ENCODE measurements around the gene C14orf132. TPM values are rescaled to one million over a fixed set of nuclear protein-coding genes. Genes with fewer than 3 reads are reported as not detected.

C14orf132 gene
- total and polyA plus RNA-seq, 2 donors (not counting 1 experiment from before 2014, with no cell fraction given) = 0.30 to 0.85 TPM

DNA sequence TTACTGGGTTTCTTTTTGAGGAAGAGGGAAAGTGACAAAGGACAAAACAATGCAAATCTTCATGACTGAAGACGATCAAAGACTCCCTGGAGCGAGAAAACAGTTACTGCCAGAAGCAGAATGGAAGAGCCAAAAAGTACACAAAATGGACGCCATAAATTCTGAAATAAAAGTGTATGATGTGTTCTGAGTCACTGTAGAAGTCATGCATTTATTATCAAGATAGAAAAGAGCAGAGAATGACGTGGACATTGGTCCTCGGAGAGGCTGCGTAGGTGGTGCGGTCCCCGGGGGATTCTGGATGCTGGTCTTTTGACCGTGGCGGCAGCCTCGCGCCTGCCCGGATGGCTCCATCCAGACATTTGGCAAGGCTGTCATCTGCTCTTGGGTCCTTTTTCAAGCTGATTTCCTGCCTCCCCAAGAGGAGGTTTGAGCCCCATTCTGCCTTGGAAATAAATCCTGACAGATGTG lies 52.8 kb downstream of the C14orf132 start:
- no peaks in the 10 kb centered on the region for H3K79me2 ChIP-seq (ENCODE audit: control insufficient read depth, insufficient read depth, low read length)
- H3K9me3 Mint-ChIP-seq (ENCODE audit: insufficient read depth) = no peaks in the 10 kb centered on the region
- H3K4me3 ChIP-seq (ENCODE audit: control extremely low read depth in 1 of 5, extremely low read depth in 1 of 5, insufficient read depth in 1 of 5, low read depth in 2 of 5, low read length in 4 of 5) = no peak overlapping the region
- peaks cover 4% of the 10 kb centered on the region for H3K27me3 Mint-ChIP-seq
- peaks cover 0 to 3% (median 0%) of the 10 kb centered on the region in 3 donors for H3K9me3 ChIP-seq (ENCODE audit: control extremely low read depth in 1 of 3, control insufficient read depth in 2 of 3, insufficient read depth in 1 of 3, low read length in 2 of 3)
- H3K27me3 ChIP-seq (replicated peaks in 1 of 4; ENCODE audit: control extremely low read depth in 1 of 4, control insufficient read depth in 3 of 4, insufficient read depth in 4 of 4, low read length in 3 of 4) = peaks cover 0 to 8% (median 0%) of the 10 kb centered on the region in 4 experiments
- DNase-seq = no peak
- no peak overlapping the region for H3K27ac Mint-ChIP-seq
- CTCF ChIA-PET = interaction anchor here (1.4 kb wide), 1 partner anchor 528 kb away, joined by 3 read pairs; no protein-coding TSS in a partner anchor
- no peaks in the 10 kb centered on the region for H3K4me1 ChIP-seq (ENCODE audit: control insufficient read depth in 2 of 2, insufficient read depth in 2 of 2, low read length in 2 of 2)
- no peaks in the 10 kb centered on the region for H4K20me1 ChIP-seq (ENCODE audit: control insufficient read depth, insufficient read depth, low read length, poor library complexity, severe bottlenecking)
- H2AFZ ChIP-seq (ENCODE audit: insufficient read depth, low read depth, low read length, poor library complexity, severe bottlenecking) = no peak overlapping the region
- intact Hi-C loops (cut with micrococcal nuclease) = no loop called here
- H3K4me2 ChIP-seq (replicated peaks; ENCODE audit: low read depth, low read length, poor library complexity, severe bottlenecking) = no peak overlapping the region
- H3K4me3 Mint-ChIP-seq = no peak overlapping the region
- WGBS (ENCODE audit: insufficient coverage) = 87% methylated on average over 12 of the region's 13 CpGs
- H3K36me3 ChIP-seq (replicated peaks in 1 of 2; ENCODE audit: control extremely low read depth in 1 of 2, control insufficient read depth in 1 of 2, extremely low read depth in 1 of 2, insufficient read depth in 2 of 2, low read length in 1 of 2) = no peaks in the 10 kb centered on the region
- no peak for TF ChIP-seq EZH2 (IDR thresholded peaks at IDR 0.05; ENCODE audit: borderline replicate concordance, insufficient read depth, low read depth, low read length, poor library complexity, severe bottlenecking)
- TF ChIP-seq, protein P1, sequence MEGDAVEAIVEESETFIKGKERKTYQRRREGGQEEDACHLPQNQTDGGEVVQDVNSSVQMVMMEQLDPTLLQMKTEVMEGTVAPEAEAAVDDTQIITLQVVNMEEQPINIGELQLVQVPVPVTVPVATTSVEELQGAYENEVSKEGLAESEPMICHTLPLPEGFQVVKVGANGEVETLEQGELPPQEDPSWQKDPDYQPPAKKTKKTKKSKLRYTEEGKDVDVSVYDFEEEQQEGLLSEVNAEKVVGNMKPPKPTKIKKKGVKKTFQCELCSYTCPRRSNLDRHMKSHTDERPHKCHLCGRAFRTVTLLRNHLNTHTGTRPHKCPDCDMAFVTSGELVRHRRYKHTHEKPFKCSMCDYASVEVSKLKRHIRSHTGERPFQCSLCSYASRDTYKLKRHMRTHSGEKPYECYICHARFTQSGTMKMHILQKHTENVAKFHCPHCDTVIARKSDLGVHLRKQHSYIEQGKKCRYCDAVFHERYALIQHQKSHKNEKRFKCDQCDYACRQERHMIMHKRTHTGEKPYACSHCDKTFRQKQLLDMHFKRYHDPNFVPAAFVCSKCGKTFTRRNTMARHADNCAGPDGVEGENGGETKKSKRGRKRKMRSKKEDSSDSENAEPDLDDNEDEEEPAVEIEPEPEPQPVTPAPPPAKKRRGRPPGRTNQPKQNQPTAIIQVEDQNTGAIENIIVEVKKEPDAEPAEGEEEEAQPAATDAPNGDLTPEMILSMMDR (IDR thresholded peaks at IDR 0.05) = no peak
- POLR2A ChIA-PET = no interaction called here
- no peaks in the 10 kb centered on the region for H3K4me1 Mint-ChIP-seq
- H3K9ac ChIP-seq (ENCODE audit: low read length) = no peak overlapping the region
- no peak overlapping the region for H3K27ac ChIP-seq (ENCODE audit: low read length in 2 of 2)
- no peak for ATAC-seq (ENCODE audit: low read depth)

DNA sequence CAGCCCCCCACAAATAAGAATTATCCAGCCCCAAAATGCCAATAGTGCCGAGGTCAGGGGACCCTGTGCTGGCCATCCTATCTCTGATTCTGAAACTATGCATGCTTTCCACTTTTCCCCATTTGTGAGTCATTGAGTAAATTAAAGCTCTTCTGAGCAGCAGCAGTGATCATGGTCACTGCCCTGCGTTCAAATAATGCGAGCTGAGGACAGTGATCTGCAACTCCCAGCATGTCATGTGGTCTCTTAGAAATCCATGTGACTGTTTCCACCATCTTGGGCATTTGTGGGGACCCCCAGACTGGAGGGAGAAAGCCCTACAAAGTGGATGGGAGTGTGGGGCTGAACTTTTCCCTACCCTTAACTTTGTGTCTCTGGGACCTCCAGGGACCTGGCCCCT lies 53.8 kb downstream of the C14orf132 start:
- Histone ChIP-seq H3K79me2 (ENCODE audit: control insufficient read depth, insufficient read depth, low read length) (no peaks in the 10 kb centered on the region), H4K20me1 (ENCODE audit: control insufficient read depth, insufficient read depth, low read length, poor library complexity, severe bottlenecking) (no peaks in the 10 kb centered on the region), H3K4me2 (replicated peaks; ENCODE audit: low read depth, low read length, poor library complexity, severe bottlenecking) (no peak overlapping the region), H3K9me3 (ENCODE audit: control extremely low read depth in 1 of 3, control insufficient read depth in 2 of 3, insufficient read depth in 1 of 3, low read length in 2 of 3) (peaks cover 0 to 3% (median 0%) of the 10 kb centered on the region in 3 donors), H3K27ac (ENCODE audit: low read length in 2 of 2) (no peak overlapping the region), H3K4me3 (ENCODE audit: control extremely low read depth in 1 of 5, extremely low read depth in 1 of 5, insufficient read depth in 1 of 5, low read depth in 2 of 5, low read length in 4 of 5) (no peak overlapping the region), H3K4me1 (ENCODE audit: control insufficient read depth in 2 of 2, insufficient read depth in 2 of 2, low read length in 2 of 2) (no peaks in the 10 kb centered on the region), H3K27me3 (replicated peaks in 1 of 4; ENCODE audit: control extremely low read depth in 1 of 4, control insufficient read depth in 3 of 4, insufficient read depth in 4 of 4, low read length in 3 of 4) (peaks cover 0 to 8% (median 0%) of the 10 kb centered on the region in 4 experiments), H3K9ac (ENCODE audit: low read length) (no peak overlapping the region), H3K36me3 (replicated peaks in 1 of 2; ENCODE audit: control extremely low read depth in 1 of 2, control insufficient read depth in 1 of 2, extremely low read depth in 1 of 2, insufficient read depth in 2 of 2, low read length in 1 of 2) (no peaks in the 10 kb centered on the region), H2AFZ (ENCODE audit: insufficient read depth, low read depth, low read length, poor library complexity, severe bottlenecking) (no peak overlapping the region)
- ATAC-seq (ENCODE audit: low read depth) (no peak), DNase-seq (no peak)
- ChIA-PET CTCF (interaction anchor here (1.4 kb wide), 1 partner anchor 529 kb away, joined by 3 read pairs; no protein-coding TSS in a partner anchor), POLR2A (no interaction called here)
- no peaks in the 10 kb centered on the region for H3K4me1 Mint-ChIP-seq
- no peaks in the 10 kb centered on the region for H3K9me3 Mint-ChIP-seq (ENCODE audit: insufficient read depth)
- 100% methylated on average over 3 of the region's 3 CpGs for WGBS (ENCODE audit: insufficient coverage)
- H3K27ac Mint-ChIP-seq = no peak overlapping the region
- H3K27me3 Mint-ChIP-seq = peaks cover 4% of the 10 kb centered on the region
- TF ChIP-seq, protein P1 (IDR thresholded peaks at IDR 0.05) = no peak
- no peak for TF ChIP-seq EZH2 (IDR thresholded peaks at IDR 0.05; ENCODE audit: borderline replicate concordance, insufficient read depth, low read depth, low read length, poor library complexity, severe bottlenecking)
- intact Hi-C loops (cut with micrococcal nuclease) = no loop called here
- no peak overlapping the region for H3K4me3 Mint-ChIP-seq

All from B cell (primary cell).